Measurements from ENCODE around the gene HOXA1.

- no peak for TF ChIP-seq CTCF (IDR thresholded peaks at IDR 0.05; ENCODE audit: low read depth, low read length)
- TF ChIP-seq POLR2A (IDR thresholded peaks at IDR 0.05; ENCODE audit: extremely low read depth, insufficient read length), result no peak
- TF ChIP-seq MAX (IDR thresholded peaks at IDR 0.05; ENCODE audit: low read depth, low read length), result no peak
These were observed 28.5 kb upstream of the HOXA1 start for GRCh38 chr7:27124096-27124901.
